Dermis microvascular lymphatic vessel endothelial cell (primary cell): ENCODE measurements around the gene STN1. TPM values are rescaled to one million over a fixed set of nuclear protein-coding genes. Genes with fewer than 3 reads are reported as not detected.

Source experiments
- total RNA-seq: library from RNA; depleted of rRNA; stranded (reverse); fragments of >200 nt; gene quantifications from 2 replicates; pipeline ENCODE4 v1.2.1, GENCODE V29; 2014

Gene STN1
- total RNA-seq, 1 donor from 2014 or later, result 20.5 TPM

Other genes starting within 250 kb of the STN1 start
- gene SH3PXD2A, start 62.6 kb downstream of the STN1 start, total RNA-seq, result 2.6 and 3.2 TPM in 2 replicates
- 39.3 and 44.5 TPM in 2 replicates for gene SLK, start 49.0 kb upstream of the STN1 start, total RNA-seq
- 0.25 and 0.90 TPM in 2 replicates for gene COL17A1, start 167.7 kb upstream of the STN1 start, total RNA-seq
- 3.5 and 4.9 TPM in 2 replicates for gene SFR1, start 204.0 kb upstream of the STN1 start, total RNA-seq